DMS 273 treated with DMSO at 0.1 percent for 48 hours (cell line): ENCODE data around the gene MGST2.
A peak's percentile ranks its signal among the peaks of the same experiment; 100 is the strongest.
"Not testable (repeated sequence)": the region's sequence is repeated elsewhere in the genome, so short reads cannot be mapped to it uniquely, and the experiment has no call there.

Experiments
- DNase-seq: peaks from one replicate; lab custom pipeline; 2025; lab: John Stamatoyannopoulos, UW

MGST2 gene

GRCh38 chr4:139669890-139670289 is 4.3 kb downstream of the MGST2 start:
- no peak for DNase-seq

- no peak for DNase-seq
Observed at GRCh38 chr4:139670775-139671174, 5.2 kb downstream of the MGST2 start.

GRCh38 chr4:139672215-139672614 is 6.6 kb downstream of the MGST2 start:
- no peak for DNase-seq

- no peak for DNase-seq
Observed at GRCh38 chr4:139672732-139673131, 7.1 kb downstream of the MGST2 start.

GRCh38 chr4:139674875-139675550 is 9.4 kb downstream of the MGST2 start:
- DNase-seq: no peak

GRCh38 chr4:139675651-139676050 is 10.0 kb downstream of the MGST2 start:
- DNase-seq: no peak

- DNase-seq: no peak
Observed at GRCh38 chr4:139676365-139676764, 10.7 kb downstream of the MGST2 start.

GRCh38 chr4:139676913-139677585 is 11.4 kb downstream of the MGST2 start:
- DNase-seq: no peak

- no peak for DNase-seq
Observed at GRCh38 chr4:139682309-139682708, 16.7 kb downstream of the MGST2 start.

- no peak for DNase-seq
Observed at GRCh38 chr4:139682741-139683151, 17.1 kb downstream of the MGST2 start.

GRCh38 chr4:139684351-139684750 is 18.7 kb downstream of the MGST2 start:
- DNase-seq: no peak

GRCh38 chr4:139685180-139685579 is 19.6 kb downstream of the MGST2 start:
- no peak for DNase-seq

GRCh38 chr4:139686130-139686529 is 20.5 kb downstream of the MGST2 start:
- DNase-seq: no peak

GRCh38 chr4:139686988-139687387 is 21.4 kb downstream of the MGST2 start:
- no peak for DNase-seq

- DNase-seq: no peak
Observed at GRCh38 chr4:139689093-139689722, 23.6 kb downstream of the MGST2 start.

- no peak for DNase-seq
Observed at GRCh38 chr4:139690419-139690818, 24.8 kb downstream of the MGST2 start.

GRCh38 chr4:139692309-139693012 is 26.8 kb downstream of the MGST2 start:
- peak; percentile 60 for DNase-seq

- no peak for DNase-seq
Observed at GRCh38 chr4:139694522-139695107, 29.0 kb downstream of the MGST2 start.

GRCh38 chr4:139696491-139696890 is 30.9 kb downstream of the MGST2 start:
- no peak for DNase-seq

GRCh38 chr4:139698167-139698925 is 32.7 kb downstream of the MGST2 start:
- not testable (repeated sequence) for DNase-seq

- DNase-seq: no peak
Observed at GRCh38 chr4:139700568-139700967, 34.9 kb downstream of the MGST2 start.
